Fibroblast of villous mesenchyme (primary cell): ENCODE data around the gene KHDRBS1. TPM values are rescaled to one million over a fixed set of nuclear protein-coding genes. Genes with fewer than 3 reads are reported as not detected.
A peak's percentile ranks its signal among the peaks of the same experiment; 100 is the strongest.

ENCODE experiments used
- DNase-seq: peaks from one replicate; pipeline ENCODE4 v3.0.0-alpha.2; 2010; ENCODE audit warnings: low read depth
- H3K4me3 ChIP-seq: 2 replicates; pipeline ENCODE4 v1.5.1; 2011; ENCODE audit warnings: low read depth, mild to moderate bottlenecking, low read length
- CTCF ChIP-seq: IDR thresholded peaks from 2 replicates; pipeline ENCODE4 v1.5.1; 2012; ENCODE audit warnings: low read depth, mild to moderate bottlenecking, low read length; ENCODE audit not compliant: insufficient read depth
- total RNA-seq: library from RNA; depleted of rRNA; stranded (reverse); fragments of >200 nt; gene quantifications from 2 replicates; pipeline ENCODE4 v1.2.3, GENCODE V29; 2012

Gene KHDRBS1
- total RNA-seq, 1 donor, result 51.0 TPM

- no peak for DNase-seq
- H3K4me3 ChIP-seq, result no peak overlapping the region
- no peak for TF ChIP-seq CTCF
These were observed 32.1 kb downstream of the KHDRBS1 start for GRCh38 chr1:32045772-32046171.

- no peak for TF ChIP-seq CTCF
- H3K4me3 ChIP-seq, result no peak overlapping the region
- DNase-seq, result no peak
These were observed 34.0 kb downstream of the KHDRBS1 start for GRCh38 chr1:32047701-32048100.

GRCh38 chr1:32048440-32048839 is 34.8 kb downstream of the KHDRBS1 start:
- no peak overlapping the region for H3K4me3 ChIP-seq
- no peak for TF ChIP-seq CTCF
- peak; percentile 59 for DNase-seq

- no peak for TF ChIP-seq CTCF
- no peak overlapping the region for H3K4me3 ChIP-seq
- DNase-seq, result no peak
These were observed 38.0 kb downstream of the KHDRBS1 start for GRCh38 chr1:32051706-32052105.

- DNase-seq, result peak; percentile 28
- no peak overlapping the region for H3K4me3 ChIP-seq
- no peak for TF ChIP-seq CTCF
These were observed 39.2 kb downstream of the KHDRBS1 start for GRCh38 chr1:32052887-32053286.

- no peak for DNase-seq
- no peak for TF ChIP-seq CTCF
- no peak overlapping the region for H3K4me3 ChIP-seq
These were observed 41.7 kb downstream of the KHDRBS1 start for GRCh38 chr1:32055416-32055815.

GRCh38 chr1:32056598-32056997 is 42.9 kb downstream of the KHDRBS1 start:
- no peak for TF ChIP-seq CTCF
- DNase-seq, result no peak
- no peak overlapping the region for H3K4me3 ChIP-seq
